AG10803 (cell line): ENCODE data around the gene ADAM12.

Experiments used
- DNase-seq: peaks from one replicate; pipeline ENCODE4 v3.0.0; 2010; ENCODE audit warnings: low read depth
- H3K4me3 ChIP-seq: 2 replicates; pipeline ENCODE4 v1.5.1; 2011; ENCODE audit warnings: mild to moderate bottlenecking, low read length, control low read depth
- CTCF ChIP-seq: conservative IDR thresholded peaks from 2 replicates; pipeline ENCODE4 v1.5.1; 2011; ENCODE audit warnings: mild to moderate bottlenecking, low read length, control low read depth, inconsistent platforms

The ADAM12 gene

GRCh38 chr10:126135177-126135576, 253.1 kb downstream of the ADAM12 start:
- TF ChIP-seq CTCF = peak; percentile 13; the same call in 1 of the 2 replicates
- DNase-seq = no peak
- H3K4me3 ChIP-seq = no peak overlapping the region

- DNase-seq = peak; percentile 89
- no peak overlapping the region for H3K4me3 ChIP-seq
- no peak for TF ChIP-seq CTCF
Observed at GRCh38 chr10:126133906-126134656, 254.2 kb downstream of the ADAM12 start.

GRCh38 chr10:126133082-126133620, 255.1 kb downstream of the ADAM12 start:
- no peak for TF ChIP-seq CTCF
- DNase-seq = no peak
- no peak overlapping the region for H3K4me3 ChIP-seq

GRCh38 chr10:126131341-126131740, 256.9 kb downstream of the ADAM12 start:
- TF ChIP-seq CTCF = no peak
- DNase-seq = no peak

GRCh38 chr10:126130271-126130710, 258.0 kb downstream of the ADAM12 start:
- DNase-seq = peak; percentile 85
- TF ChIP-seq CTCF = peak; percentile 24

More at GRCh38 chr10:126131341-126131740, 256.9 kb downstream of the ADAM12 start:
- no peak overlapping the region for H3K4me3 ChIP-seq

GRCh38 chr10:126129026-126129425, 259.3 kb downstream of the ADAM12 start:
- H3K4me3 ChIP-seq = no peak overlapping the region
- no peak for TF ChIP-seq CTCF
- DNase-seq = no peak

More at GRCh38 chr10:126130271-126130710, 258.0 kb downstream of the ADAM12 start:
- H3K4me3 ChIP-seq = no peak overlapping the region

- DNase-seq = no peak
- no peak for TF ChIP-seq CTCF
- H3K4me3 ChIP-seq = no peak overlapping the region
Observed at GRCh38 chr10:126128581-126128980, 259.7 kb downstream of the ADAM12 start.
